GM23338 (cell line): Measurements from ENCODE around the gene HOXD4.

ENCODE experiments used
- EZH2phosphoT487 ChIP-seq: fragments of 200-600 bp; sonication (generic); IDR thresholded peaks from one replicate; pipeline ENCODE4 v1.8.1; 2018; ENCODE audit warnings: antibody characterized with exemption; ENCODE audit not compliant: unreplicated experiment
- TF ChIP-seq, protein P1 (sequence below): IDR thresholded peaks from one replicate; pipeline ENCODE4 v1.6.1; 2018; ENCODE audit warnings: antibody characterized with exemption; ENCODE audit not compliant: unreplicated experiment

DNA sequence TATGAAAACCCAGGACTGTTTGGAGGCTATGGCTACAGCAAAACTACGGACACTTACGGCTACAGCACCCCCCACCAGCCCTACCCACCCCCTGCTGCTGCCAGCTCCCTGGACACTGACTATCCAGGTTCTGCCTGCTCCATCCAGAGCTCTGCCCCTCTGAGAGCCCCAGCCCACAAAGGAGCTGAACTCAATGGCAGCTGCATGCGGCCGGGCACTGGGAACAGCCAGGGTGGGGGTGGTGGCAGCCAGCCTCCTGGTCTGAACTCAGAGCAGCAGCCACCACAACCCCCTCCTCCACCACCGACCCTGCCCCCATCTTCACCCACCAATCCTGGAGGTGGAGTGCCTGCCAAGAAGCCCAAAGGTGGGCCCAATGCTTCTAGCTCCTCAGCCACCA lies 17.8 kb downstream of the HOXD4 start:
- TF ChIP-seq, protein P1, sequence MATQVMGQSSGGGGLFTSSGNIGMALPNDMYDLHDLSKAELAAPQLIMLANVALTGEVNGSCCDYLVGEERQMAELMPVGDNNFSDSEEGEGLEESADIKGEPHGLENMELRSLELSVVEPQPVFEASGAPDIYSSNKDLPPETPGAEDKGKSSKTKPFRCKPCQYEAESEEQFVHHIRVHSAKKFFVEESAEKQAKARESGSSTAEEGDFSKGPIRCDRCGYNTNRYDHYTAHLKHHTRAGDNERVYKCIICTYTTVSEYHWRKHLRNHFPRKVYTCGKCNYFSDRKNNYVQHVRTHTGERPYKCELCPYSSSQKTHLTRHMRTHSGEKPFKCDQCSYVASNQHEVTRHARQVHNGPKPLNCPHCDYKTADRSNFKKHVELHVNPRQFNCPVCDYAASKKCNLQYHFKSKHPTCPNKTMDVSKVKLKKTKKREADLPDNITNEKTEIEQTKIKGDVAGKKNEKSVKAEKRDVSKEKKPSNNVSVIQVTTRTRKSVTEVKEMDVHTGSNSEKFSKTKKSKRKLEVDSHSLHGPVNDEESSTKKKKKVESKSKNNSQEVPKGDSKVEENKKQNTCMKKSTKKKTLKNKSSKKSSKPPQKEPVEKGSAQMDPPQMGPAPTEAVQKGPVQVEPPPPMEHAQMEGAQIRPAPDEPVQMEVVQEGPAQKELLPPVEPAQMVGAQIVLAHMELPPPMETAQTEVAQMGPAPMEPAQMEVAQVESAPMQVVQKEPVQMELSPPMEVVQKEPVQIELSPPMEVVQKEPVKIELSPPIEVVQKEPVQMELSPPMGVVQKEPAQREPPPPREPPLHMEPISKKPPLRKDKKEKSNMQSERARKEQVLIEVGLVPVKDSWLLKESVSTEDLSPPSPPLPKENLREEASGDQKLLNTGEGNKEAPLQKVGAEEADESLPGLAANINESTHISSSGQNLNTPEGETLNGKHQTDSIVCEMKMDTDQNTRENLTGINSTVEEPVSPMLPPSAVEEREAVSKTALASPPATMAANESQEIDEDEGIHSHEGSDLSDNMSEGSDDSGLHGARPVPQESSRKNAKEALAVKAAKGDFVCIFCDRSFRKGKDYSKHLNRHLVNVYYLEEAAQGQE = no peak
- TF ChIP-seq EZH2phosphoT487 = no peak
